Testis (tissue), 2 donors: ENCODE data around the gene TRMT61A.

Experiments
- POLR2A ChIP-seq: fragments of 450-650 bp; IDR thresholded peaks from one replicate; pipeline ENCODE4 v1.6.1; 2017; ENCODE audit warnings: antibody characterized with exemption, mild to moderate bottlenecking, moderate library complexity
- TF ChIP-seq, protein P1 (sequence below), 3 experiments: fragments of 450-650 bp in 2 of 3; fragments of 200-600 bp in 1 of 3; sonication (generic) in 1 of 3; IDR thresholded peaks; one replicate each; pipeline ENCODE4 v1.5.1; 2016 to 2019; ENCODE audit warnings: antibody characterized with exemption in 3 of 3, mild to moderate bottlenecking in 2 of 3, moderate library complexity in 1 of 3

DNA sequence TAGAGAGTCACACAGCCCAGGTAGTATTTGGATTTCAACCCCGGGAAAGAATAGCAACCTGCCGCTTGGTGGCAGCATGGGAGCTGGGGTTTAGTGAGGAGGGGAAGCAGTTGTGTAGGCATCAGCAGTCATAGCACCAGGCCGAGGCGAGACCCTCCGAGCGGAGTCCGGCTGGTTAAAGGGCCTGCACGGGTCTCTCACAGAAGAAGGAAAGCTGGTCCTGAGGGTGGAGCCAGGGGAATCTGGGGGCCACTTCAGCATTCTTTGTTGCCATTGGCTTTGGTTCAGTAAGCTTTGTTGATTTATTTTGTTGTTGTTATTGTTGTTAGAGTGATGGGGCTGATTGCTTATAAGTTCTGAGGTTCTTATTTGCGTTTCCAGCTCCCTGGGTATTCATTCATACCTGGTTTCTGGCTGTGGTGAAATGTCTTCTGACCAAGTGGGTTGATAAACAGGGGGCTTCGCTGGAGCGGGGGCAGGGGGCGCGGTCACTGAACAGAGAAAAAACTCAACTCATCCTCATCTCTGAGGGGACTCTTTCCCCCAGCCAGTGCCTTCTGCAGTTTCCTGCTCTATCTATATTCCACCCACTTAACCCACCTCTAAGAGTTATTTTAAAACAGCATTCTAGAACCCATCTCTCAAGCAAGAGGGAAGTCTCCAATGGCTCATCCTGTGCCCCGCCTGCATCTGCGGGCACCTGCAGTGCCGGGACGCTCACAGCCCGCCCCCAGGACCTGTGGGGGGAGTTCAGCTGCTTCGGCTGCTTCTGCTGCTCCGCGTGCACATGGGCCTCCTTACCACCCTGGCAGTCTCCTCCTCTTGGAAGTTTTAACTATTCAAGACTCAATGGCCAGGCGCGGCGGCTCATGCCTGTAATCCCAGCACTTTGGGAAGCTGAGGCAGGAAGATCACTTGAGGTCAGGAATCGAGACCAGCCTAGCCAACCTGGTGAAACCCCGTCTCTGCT, 18.0 kb upstream of the TRMT61A start:
- TF ChIP-seq POLR2A, result no peak
- TF ChIP-seq, protein P1, sequence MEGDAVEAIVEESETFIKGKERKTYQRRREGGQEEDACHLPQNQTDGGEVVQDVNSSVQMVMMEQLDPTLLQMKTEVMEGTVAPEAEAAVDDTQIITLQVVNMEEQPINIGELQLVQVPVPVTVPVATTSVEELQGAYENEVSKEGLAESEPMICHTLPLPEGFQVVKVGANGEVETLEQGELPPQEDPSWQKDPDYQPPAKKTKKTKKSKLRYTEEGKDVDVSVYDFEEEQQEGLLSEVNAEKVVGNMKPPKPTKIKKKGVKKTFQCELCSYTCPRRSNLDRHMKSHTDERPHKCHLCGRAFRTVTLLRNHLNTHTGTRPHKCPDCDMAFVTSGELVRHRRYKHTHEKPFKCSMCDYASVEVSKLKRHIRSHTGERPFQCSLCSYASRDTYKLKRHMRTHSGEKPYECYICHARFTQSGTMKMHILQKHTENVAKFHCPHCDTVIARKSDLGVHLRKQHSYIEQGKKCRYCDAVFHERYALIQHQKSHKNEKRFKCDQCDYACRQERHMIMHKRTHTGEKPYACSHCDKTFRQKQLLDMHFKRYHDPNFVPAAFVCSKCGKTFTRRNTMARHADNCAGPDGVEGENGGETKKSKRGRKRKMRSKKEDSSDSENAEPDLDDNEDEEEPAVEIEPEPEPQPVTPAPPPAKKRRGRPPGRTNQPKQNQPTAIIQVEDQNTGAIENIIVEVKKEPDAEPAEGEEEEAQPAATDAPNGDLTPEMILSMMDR (IDR thresholded peaks at IDR 0.05), result no peak
